ENCODE data around the gene TKT.

- TF ChIP-seq, protein P1, sequence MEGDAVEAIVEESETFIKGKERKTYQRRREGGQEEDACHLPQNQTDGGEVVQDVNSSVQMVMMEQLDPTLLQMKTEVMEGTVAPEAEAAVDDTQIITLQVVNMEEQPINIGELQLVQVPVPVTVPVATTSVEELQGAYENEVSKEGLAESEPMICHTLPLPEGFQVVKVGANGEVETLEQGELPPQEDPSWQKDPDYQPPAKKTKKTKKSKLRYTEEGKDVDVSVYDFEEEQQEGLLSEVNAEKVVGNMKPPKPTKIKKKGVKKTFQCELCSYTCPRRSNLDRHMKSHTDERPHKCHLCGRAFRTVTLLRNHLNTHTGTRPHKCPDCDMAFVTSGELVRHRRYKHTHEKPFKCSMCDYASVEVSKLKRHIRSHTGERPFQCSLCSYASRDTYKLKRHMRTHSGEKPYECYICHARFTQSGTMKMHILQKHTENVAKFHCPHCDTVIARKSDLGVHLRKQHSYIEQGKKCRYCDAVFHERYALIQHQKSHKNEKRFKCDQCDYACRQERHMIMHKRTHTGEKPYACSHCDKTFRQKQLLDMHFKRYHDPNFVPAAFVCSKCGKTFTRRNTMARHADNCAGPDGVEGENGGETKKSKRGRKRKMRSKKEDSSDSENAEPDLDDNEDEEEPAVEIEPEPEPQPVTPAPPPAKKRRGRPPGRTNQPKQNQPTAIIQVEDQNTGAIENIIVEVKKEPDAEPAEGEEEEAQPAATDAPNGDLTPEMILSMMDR (IDR thresholded peaks at IDR 0.05; ENCODE audit: low read depth, low read length, missing input control) = no peak
- TF ChIP-seq REST (IDR thresholded peaks at IDR 0.05) (no peak), RAD21 (IDR thresholded peaks at IDR 0.05) (no peak)
Measured at GRCh38 chr3:53273146-53273670, 17.4 kb upstream of the TKT start.

Measured in liver (tissue), 3 donors.